C4-2B (cell line): ENCODE data around the gene PTPRQ.

ENCODE experiments used
- H3K27ac ChIP-seq: fragments of 450-650 bp; 2 replicates; pipeline ENCODE4 v1.5.1; 2017
- CTCF ChIP-seq: fragments of 450-650 bp; conservative IDR thresholded peaks from 2 replicates; pipeline ENCODE4 v1.5.1; 2017; ENCODE audit warnings: mild to moderate bottlenecking
- ZFX ChIP-seq: fragments of 450-650 bp; IDR thresholded peaks from 2 replicates; pipeline ENCODE4 v1.6.1; 2017

PTPRQ gene

GRCh38 chr12:80700327-80700726 is 256.3 kb downstream of the PTPRQ start:
- TF ChIP-seq CTCF: no peak
- TF ChIP-seq ZFX: no peak

GRCh38 chr12:80701388-80701787 is 257.4 kb downstream of the PTPRQ start:
- TF ChIP-seq CTCF (no peak), ZFX (no peak)
- H3K27ac ChIP-seq: no peak overlapping the region

More at GRCh38 chr12:80700327-80700726, 256.3 kb downstream of the PTPRQ start:
- H3K27ac ChIP-seq: no peak overlapping the region

GRCh38 chr12:80702889-80703805 is 259.1 kb downstream of the PTPRQ start:
- no peak overlapping the region for H3K27ac ChIP-seq
- TF ChIP-seq CTCF (no peak), ZFX (no peak)

- H3K27ac ChIP-seq: no peak overlapping the region
- TF ChIP-seq CTCF (no peak), ZFX (no peak)
Measured at GRCh38 chr12:80704420-80704819, 260.4 kb downstream of the PTPRQ start.

GRCh38 chr12:80707126-80707829 is 263.2 kb downstream of the PTPRQ start, which contains the start of gene MYF6:
TSS of gene MYF6 (plus strand) at chr12:80707634. CDS start at chr12:80707720, 86 bp downstream.
- H3K27ac ChIP-seq: peak within 1 kb of the TSS; percentile 8
- TF ChIP-seq ZFX (no peak), CTCF (no peak)

GRCh38 chr12:80707830-80708258 is 263.8 kb downstream of the PTPRQ start:
- H3K27ac ChIP-seq: peak overlapping the region; percentile 5
- TF ChIP-seq ZFX (no peak), CTCF (no peak)
